Neural cell (in vitro differentiated cells): ENCODE results near the gene PGC. TPM values are rescaled to one million over a fixed set of nuclear protein-coding genes. Genes with fewer than 3 reads are reported as not detected.

ENCODE experiments used
- H2AFZ ChIP-seq: fragments of 200-600, 300-800 bp; sonication (generic), shearing (Covaris generic); 2 replicates; pipeline ENCODE4 v1.6.0; 2014; ENCODE audit warnings: low read depth, mild to moderate bottlenecking, antibody characterized with exemption, low read length, moderate library complexity
- H3F3A ChIP-seq: fragments of 200-600 bp; shearing (Covaris generic); 2 replicates; pipeline ENCODE4 v1.6.1; 2016; ENCODE audit warnings: mild to moderate bottlenecking, moderate library complexity, mixed read lengths, antibody characterized with exemption, low read length; ENCODE audit not compliant: insufficient read depth, poor library complexity, severe bottlenecking
- H3K27ac ChIP-seq: fragments of 200-600, 300-800 bp; sonication (generic), shearing (Covaris generic); 2 replicates; pipeline ENCODE4 v1.5.1; 2014; ENCODE audit warnings: mild to moderate bottlenecking, low read length, moderate library complexity
- H3K27me3 ChIP-seq: fragments of 300-800, 200-600 bp; sonication (generic), shearing (Covaris generic); 2 replicates; pipeline ENCODE4 v1.6.0; 2014; ENCODE audit warnings: mild to moderate bottlenecking, low read depth, low read length, moderate library complexity; ENCODE audit not compliant: insufficient read depth
- H3K36me3 ChIP-seq: fragments of 300-800, 200-600 bp; sonication (generic), shearing (Covaris generic); 2 replicates; pipeline ENCODE4 v1.5.1; 2014; ENCODE audit warnings: mild to moderate bottlenecking, antibody characterized with exemption, low read length, moderate library complexity; ENCODE audit not compliant: insufficient read depth
- H3K4me2 ChIP-seq: fragments of 300-800, 200-600 bp; sonication (generic), shearing (Covaris generic); 2 replicates; pipeline ENCODE4 v1.6.0; 2014; ENCODE audit warnings: mild to moderate bottlenecking, low read length
- H3K4me3 ChIP-seq: fragments of 300-800, 200-600 bp; sonication (generic), shearing (Covaris generic); 2 replicates; pipeline ENCODE4 v1.5.1; 2014; ENCODE audit warnings: mild to moderate bottlenecking, low read length, moderate library complexity
- H3K79me2 ChIP-seq: fragments of 200-600 bp; shearing (Covaris generic); replicated peaks from 2 replicates; pipeline ENCODE4 v1.6.0; 2014; ENCODE audit warnings: mild to moderate bottlenecking, low read length, moderate library complexity; ENCODE audit not compliant: insufficient read depth
- H3K9ac ChIP-seq: fragments of 300-800, 200-600 bp; sonication (generic), shearing (Covaris generic); 2 replicates; pipeline ENCODE4 v1.6.1; 2016; ENCODE audit warnings: mild to moderate bottlenecking, low read length, mixed read lengths
- H3K9me2 ChIP-seq: fragments of 200-600 bp; shearing (Covaris generic); 2 replicates; pipeline ENCODE4 v1.6.1; 2016; ENCODE audit warnings: mild to moderate bottlenecking, low read length, mixed read lengths; ENCODE audit not compliant: insufficient read depth
- H3K9me3 ChIP-seq: fragments of 200-600, 300-800 bp; sonication (generic), shearing (Covaris generic); 2 replicates; pipeline ENCODE4 v1.6.1; 2016; ENCODE audit warnings: mild to moderate bottlenecking, mixed run types, low read length, moderate library complexity, mixed read lengths
- H4K20me1 ChIP-seq: fragments of 200-600 bp; shearing (Covaris generic); 2 replicates; pipeline ENCODE4 v1.6.1; 2016; ENCODE audit warnings: mild to moderate bottlenecking, mixed run types; ENCODE audit not compliant: insufficient read depth
- CTCF ChIP-seq: fragments of 450-650 bp; IDR thresholded peaks from 2 replicates; pipeline ENCODE4 v1.5.1; 2014; ENCODE audit warnings: antibody characterized with exemption, mild to moderate bottlenecking, moderate library complexity; ENCODE audit not compliant: poor library complexity, severe bottlenecking
- EP300 ChIP-seq: fragments of 450-650 bp; conservative IDR thresholded peaks from 2 replicates; pipeline ENCODE4 v1.6.1; 2014; ENCODE audit warnings: antibody characterized with exemption, mild to moderate bottlenecking, moderate library complexity; ENCODE audit not compliant: poor library complexity, severe bottlenecking
- EZH2 ChIP-seq: fragments of 200-600, 300-800 bp; shearing (Covaris generic), sonication (generic); IDR thresholded peaks from 2 replicates; pipeline ENCODE4 v1.6.1; 2014; ENCODE audit warnings: antibody characterized with exemption, low read length, borderline replicate concordance, mild to moderate bottlenecking; ENCODE audit not compliant: insufficient read depth, poor library complexity, severe bottlenecking
- MXI1 ChIP-seq: fragments of 450-650 bp; conservative IDR thresholded peaks from 2 replicates; pipeline ENCODE4 v1.6.1; 2014; ENCODE audit warnings: antibody characterized with exemption, mild to moderate bottlenecking; ENCODE audit not compliant: poor library complexity, severe bottlenecking
- POLR2AphosphoS5 ChIP-seq: IDR thresholded peaks from 2 replicates; pipeline ENCODE4 v1.6.1; 2012
- RAD21 ChIP-seq: fragments of 450-650 bp; conservative IDR thresholded peaks from 2 replicates; pipeline ENCODE4 v1.6.1; 2014; ENCODE audit warnings: antibody characterized with exemption, mild to moderate bottlenecking, moderate library complexity
- SMC3 ChIP-seq: fragments of 450-650 bp; conservative IDR thresholded peaks from 2 replicates; pipeline ENCODE4 v1.6.1; 2014; ENCODE audit warnings: antibody characterized with exemption, mild to moderate bottlenecking, moderate library complexity; ENCODE audit not compliant: poor library complexity
- TAF1 ChIP-seq: IDR thresholded peaks from 2 replicates; pipeline ENCODE4 v1.6.1; 2012; ENCODE audit warnings: low read depth
- polyA plus RNA-seq: library from polyadenylated mRNA; depleted of rRNA; stranded (reverse); fragments of >200 nt; gene quantifications from 2 replicates; pipeline ENCODE4 v1.2.3, GENCODE V29; 2014
- TF ChIP-seq, protein P1 (sequence below): IDR thresholded peaks from 2 replicates; pipeline ENCODE4 v1.6.1; 2012; ENCODE audit warnings: borderline replicate concordance

The PGC gene
- polyA plus RNA-seq, 1 donor from 2014 or later, result not detected

- Histone ChIP-seq H3K27ac (no peak overlapping the region), H3K9ac (peak overlapping the region; percentile 79), H4K20me1 (no peaks in the 10 kb centered on the region), H3K4me3 (peak overlapping the region; percentile 86), H3K36me3 (no peaks in the 10 kb centered on the region), H3K9me2 (no peaks in the 10 kb centered on the region), H3F3A (no peaks in the 10 kb centered on the region), H3K79me2 (no peaks in the 10 kb centered on the region), H3K9me3 (no peaks in the 10 kb centered on the region), H3K4me2 (no peak overlapping the region), H3K27me3 (no peaks in the 10 kb centered on the region), H2AFZ (no peak overlapping the region)
- no peak for TF ChIP-seq CTCF
- TF ChIP-seq, protein P1, sequence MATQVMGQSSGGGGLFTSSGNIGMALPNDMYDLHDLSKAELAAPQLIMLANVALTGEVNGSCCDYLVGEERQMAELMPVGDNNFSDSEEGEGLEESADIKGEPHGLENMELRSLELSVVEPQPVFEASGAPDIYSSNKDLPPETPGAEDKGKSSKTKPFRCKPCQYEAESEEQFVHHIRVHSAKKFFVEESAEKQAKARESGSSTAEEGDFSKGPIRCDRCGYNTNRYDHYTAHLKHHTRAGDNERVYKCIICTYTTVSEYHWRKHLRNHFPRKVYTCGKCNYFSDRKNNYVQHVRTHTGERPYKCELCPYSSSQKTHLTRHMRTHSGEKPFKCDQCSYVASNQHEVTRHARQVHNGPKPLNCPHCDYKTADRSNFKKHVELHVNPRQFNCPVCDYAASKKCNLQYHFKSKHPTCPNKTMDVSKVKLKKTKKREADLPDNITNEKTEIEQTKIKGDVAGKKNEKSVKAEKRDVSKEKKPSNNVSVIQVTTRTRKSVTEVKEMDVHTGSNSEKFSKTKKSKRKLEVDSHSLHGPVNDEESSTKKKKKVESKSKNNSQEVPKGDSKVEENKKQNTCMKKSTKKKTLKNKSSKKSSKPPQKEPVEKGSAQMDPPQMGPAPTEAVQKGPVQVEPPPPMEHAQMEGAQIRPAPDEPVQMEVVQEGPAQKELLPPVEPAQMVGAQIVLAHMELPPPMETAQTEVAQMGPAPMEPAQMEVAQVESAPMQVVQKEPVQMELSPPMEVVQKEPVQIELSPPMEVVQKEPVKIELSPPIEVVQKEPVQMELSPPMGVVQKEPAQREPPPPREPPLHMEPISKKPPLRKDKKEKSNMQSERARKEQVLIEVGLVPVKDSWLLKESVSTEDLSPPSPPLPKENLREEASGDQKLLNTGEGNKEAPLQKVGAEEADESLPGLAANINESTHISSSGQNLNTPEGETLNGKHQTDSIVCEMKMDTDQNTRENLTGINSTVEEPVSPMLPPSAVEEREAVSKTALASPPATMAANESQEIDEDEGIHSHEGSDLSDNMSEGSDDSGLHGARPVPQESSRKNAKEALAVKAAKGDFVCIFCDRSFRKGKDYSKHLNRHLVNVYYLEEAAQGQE, result no peak
- TF ChIP-seq EP300, result no peak
- TF ChIP-seq TAF1, result no peak
- no peak for TF ChIP-seq EZH2
- TF ChIP-seq POLR2AphosphoS5, result no peak
- no peak for TF ChIP-seq MXI1
- TF ChIP-seq RAD21, result no peak
- no peak for TF ChIP-seq SMC3
These were observed 34.2 kb upstream of the PGC start for GRCh38 chr6:41781366-41781730.

DNA sequence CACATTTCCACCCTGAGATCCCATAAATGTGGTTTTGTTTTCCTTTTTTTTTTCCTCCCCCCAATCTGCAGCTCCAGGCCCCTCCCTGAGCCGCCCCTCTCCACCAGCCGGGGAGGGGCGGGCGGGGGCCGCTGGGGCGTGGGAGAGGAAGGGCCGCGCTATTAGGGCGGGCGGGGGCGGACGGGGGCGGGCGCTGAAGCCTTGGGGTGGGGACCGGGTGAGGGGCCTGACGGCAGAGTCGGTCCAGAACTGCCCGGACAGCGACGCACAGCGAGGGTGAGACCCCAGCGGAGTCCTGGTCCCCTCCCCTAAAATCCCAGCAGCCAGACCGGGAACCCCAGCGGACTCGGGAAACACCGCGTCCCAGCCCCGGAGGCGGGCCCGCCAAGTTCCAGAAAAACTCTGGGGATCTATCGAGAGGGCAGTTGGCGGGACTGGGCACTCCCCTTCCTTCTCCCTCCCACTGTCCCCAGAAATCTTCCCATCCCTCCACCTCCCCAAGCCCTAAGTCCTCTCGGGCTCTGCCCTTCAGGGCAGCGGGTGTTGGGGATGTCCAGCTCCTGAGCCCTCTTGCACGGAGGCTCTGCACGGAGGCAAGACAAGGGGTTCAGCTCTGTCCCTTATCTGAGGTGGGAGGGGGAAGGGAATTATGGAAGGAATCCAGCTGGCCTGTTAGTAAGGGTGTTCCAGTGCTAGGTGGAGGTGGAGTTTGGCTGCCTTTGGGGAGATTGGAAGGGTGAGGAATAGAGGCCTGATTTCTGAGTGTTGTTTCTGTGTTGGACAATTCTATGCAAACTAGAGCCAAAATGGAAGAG lies 33.6 kb upstream of the PGC start, which contains the start of gene PRICKLE4:
Gene PRICKLE4, plus strand, starts transcription at position 232 of the 815 bp plus-strand sequence. CDS start 2,692 bp downstream, outside the sequence.
- Histone ChIP-seq H3K27me3 (no peaks in the 10 kb centered on the region), H3K36me3 (no peaks in the 10 kb centered on the region), H4K20me1 (no peaks in the 10 kb centered on the region), H2AFZ (peak within 1 kb of the TSS; percentile 80), H3F3A (no peaks in the 10 kb centered on the region), H3K4me2 (peak within 1 kb of the TSS; percentile 76), H3K9me3 (no peaks in the 10 kb centered on the region), H3K4me3 (peak within 1 kb of the TSS; percentile 86), H3K9ac (peak within 1 kb of the TSS; percentile 79), H3K9me2 (no peaks in the 10 kb centered on the region), H3K27ac (no peak within 1 kb of the TSS), H3K79me2 (no peaks in the 10 kb centered on the region)
- TF ChIP-seq CTCF, result no peak
